Chondrocyte (in vitro differentiated cells): ENCODE data around the gene FOXN1. TPM values are rescaled to one million over a fixed set of nuclear protein-coding genes. Genes with fewer than 3 reads are reported as not detected.
A peak's percentile ranks its signal among the peaks of the same experiment; 100 is the strongest.

Experiments
- DNase-seq: peaks from one replicate; pipeline ENCODE4 v3.0.0; 2021; ENCODE audit warnings: mixed read lengths, low spot score
- H3K27ac Mint-ChIP-seq: one replicate; pipeline ENCODE4 v1.8.0; 2021; ENCODE audit warnings: mild to moderate bottlenecking, moderate library complexity, mixed read lengths; ENCODE audit not compliant: unreplicated experiment
- H3K27me3 Mint-ChIP-seq: 2 replicates; pipeline ENCODE4 v1.8.0; 2021; ENCODE audit warnings: low read depth, mixed read lengths
- H3K36me3 Mint-ChIP-seq: 2 replicates; pipeline ENCODE4 v1.8.0; 2021; ENCODE audit warnings: low read depth, mixed read lengths
- H3K4me1 Mint-ChIP-seq: 2 replicates; pipeline ENCODE4 v1.8.0; 2021; ENCODE audit warnings: low read depth, mild to moderate bottlenecking, mixed read lengths
- H3K4me3 Mint-ChIP-seq: one replicate; pipeline ENCODE4 v1.8.0; 2021; ENCODE audit warnings: mild to moderate bottlenecking, moderate library complexity, mixed read lengths; ENCODE audit not compliant: unreplicated experiment
- H3K9me3 Mint-ChIP-seq: 2 replicates; pipeline ENCODE4 v1.8.0; 2021; ENCODE audit warnings: low read depth, mixed read lengths
- CTCF ChIP-seq: fragments of 200-600 bp; sonication (generic); IDR thresholded peaks from 2 replicates; pipeline ENCODE4 v1.5.0; 2021; ENCODE audit warnings: antibody characterized with exemption, mild to moderate bottlenecking, moderate library complexity
- total RNA-seq: library from RNA; stranded (reverse); gene quantifications from 3 replicates; pipeline ENCODE4 v1.2.1, GENCODE V29; 2021

FOXN1 gene
- total RNA-seq, 1 donor from 2014 or later = not detected

GRCh38 chr17:28487881-28488532 is 18.1 kb upstream of the FOXN1 start:
- Mint-ChIP-seq H3K9me3 (no peaks in the 10 kb centered on the region), H3K27me3 (peaks cover 38% of the 10 kb centered on the region), H3K36me3 (no peaks in the 10 kb centered on the region), H3K4me1 (no peaks in the 10 kb centered on the region), H3K4me3 (no peak overlapping the region), H3K27ac (no peak overlapping the region)
- TF ChIP-seq CTCF = no peak
- no peak for DNase-seq

- no peaks in the 10 kb centered on the region for H3K9me3 Mint-ChIP-seq
- no peak for TF ChIP-seq CTCF
- no peak overlapping the region for H3K27ac Mint-ChIP-seq
- DNase-seq = no peak
- no peak overlapping the region for H3K4me3 Mint-ChIP-seq
- H3K27me3 Mint-ChIP-seq = peaks cover 40% of the 10 kb centered on the region
- H3K4me1 Mint-ChIP-seq = no peaks in the 10 kb centered on the region
- H3K36me3 Mint-ChIP-seq = no peaks in the 10 kb centered on the region
Measured at GRCh38 chr17:28488533-28489276, 17.4 kb upstream of the FOXN1 start.

- no peak for DNase-seq
- peaks cover 29% of the 10 kb centered on the region for H3K27me3 Mint-ChIP-seq
- no peaks in the 10 kb centered on the region for H3K9me3 Mint-ChIP-seq
- no peak overlapping the region for H3K27ac Mint-ChIP-seq
- no peak for TF ChIP-seq CTCF
- no peaks in the 10 kb centered on the region for H3K4me1 Mint-ChIP-seq
- H3K4me3 Mint-ChIP-seq = no peak overlapping the region
- no peaks in the 10 kb centered on the region for H3K36me3 Mint-ChIP-seq
Measured at GRCh38 chr17:28491286-28491685, 14.9 kb upstream of the FOXN1 start.

- no peak overlapping the region for H3K4me3 Mint-ChIP-seq
- H3K27ac Mint-ChIP-seq = no peak overlapping the region
- no peaks in the 10 kb centered on the region for H3K4me1 Mint-ChIP-seq
- peaks cover 26% of the 10 kb centered on the region for H3K27me3 Mint-ChIP-seq
- TF ChIP-seq CTCF = no peak
- H3K36me3 Mint-ChIP-seq = no peaks in the 10 kb centered on the region
- no peak for DNase-seq
- H3K9me3 Mint-ChIP-seq = no peaks in the 10 kb centered on the region
Measured at GRCh38 chr17:28491860-28492259, 14.3 kb upstream of the FOXN1 start.

GRCh38 chr17:28492352-28493310 is 13.5 kb upstream of the FOXN1 start:
- Mint-ChIP-seq H3K4me3 (no peak overlapping the region), H3K36me3 (no peaks in the 10 kb centered on the region), H3K27me3 (peaks cover 19% of the 10 kb centered on the region), H3K9me3 (no peaks in the 10 kb centered on the region), H3K4me1 (no peaks in the 10 kb centered on the region), H3K27ac (no peak overlapping the region)
- no peak for DNase-seq
- TF ChIP-seq CTCF = peak; percentile 12
